Bronchial epithelial cell (primary cell): ENCODE data around the gene IL22. TPM values are rescaled to one million over a fixed set of nuclear protein-coding genes. Genes with fewer than 3 reads are reported as not detected.

Experiments used
- DNase-seq: peaks from one replicate; pipeline ENCODE4 v3.0.0-alpha.2; 2010; ENCODE audit warnings: low read depth
- FAIRE-seq: peaks from 2 replicates; lab custom pipeline; 2011; peaks lifted over from hg19 to GRCh38; lab: Jason Lieb, UNC
- H3K27me3 ChIP-seq: 2 replicates; pipeline ENCODE4 v1.5.1; 2011; ENCODE audit warnings: low read length; ENCODE audit not compliant: control insufficient read depth, insufficient read depth
- H3K36me3 ChIP-seq: 2 replicates; pipeline ENCODE4 v1.5.1; 2011; ENCODE audit warnings: low read length; ENCODE audit not compliant: control insufficient read depth, insufficient read depth
- H3K4me3 ChIP-seq: 2 replicates; pipeline ENCODE4 v1.5.1; 2011; ENCODE audit warnings: mild to moderate bottlenecking, low read depth, low read length, control low read depth
- CTCF ChIP-seq: IDR thresholded peaks from 2 replicates; pipeline ENCODE4 v1.5.1; 2011; ENCODE audit warnings: mild to moderate bottlenecking, moderate library complexity, low read length, control low read depth, inconsistent platforms; ENCODE audit not compliant: insufficient read depth, severe bottlenecking
- total RNA-seq: library from RNA; depleted of rRNA; stranded (reverse); fragments of >200 nt; gene quantifications from 2 replicates; pipeline ENCODE4 v1.2.1, GENCODE V29; 2014

IL22 gene
- total RNA-seq, 1 donor from 2014 or later, result not detected

DNA sequence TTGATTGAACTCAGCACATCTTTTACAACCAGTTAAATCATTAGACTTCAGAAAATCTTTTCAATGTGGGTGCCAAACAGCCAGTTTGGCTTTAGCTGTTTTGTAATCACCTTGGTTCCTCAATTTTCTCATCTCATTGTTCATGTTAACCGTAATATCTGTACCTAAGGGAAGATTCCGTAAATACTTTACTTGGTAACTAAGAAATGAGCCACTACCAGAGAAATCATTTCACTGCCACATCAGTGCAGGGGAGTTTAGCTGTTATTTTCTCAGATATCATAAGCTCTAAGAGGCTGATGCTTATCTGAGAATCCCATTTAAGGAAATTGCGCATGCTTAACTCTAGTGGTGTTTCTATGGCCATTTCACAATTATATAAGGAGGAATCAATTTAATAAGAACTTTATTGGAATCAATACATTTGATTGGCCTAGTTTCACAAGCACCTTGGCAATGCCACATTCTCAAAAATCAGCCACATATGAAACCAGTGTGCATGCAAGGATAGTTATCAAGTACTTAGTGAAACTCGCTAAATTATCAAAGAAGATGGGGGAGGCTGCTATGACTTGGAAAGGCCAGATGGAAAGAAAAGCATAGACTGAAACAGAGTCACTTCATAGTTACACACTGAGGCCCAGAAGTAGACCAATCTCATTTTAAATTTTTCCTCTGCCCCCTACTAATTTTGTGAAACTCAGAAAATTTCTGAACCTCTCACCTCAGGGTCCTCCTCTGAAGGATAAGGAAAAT is 28.1 kb upstream of the IL22 start:
- no peaks in the 10 kb centered on the region for H3K27me3 ChIP-seq
- no peak overlapping the region for H3K4me3 ChIP-seq
- FAIRE-seq, result no peak
- H3K36me3 ChIP-seq, result no peaks in the 10 kb centered on the region
- no peak for DNase-seq
- no peak for TF ChIP-seq CTCF

DNA sequence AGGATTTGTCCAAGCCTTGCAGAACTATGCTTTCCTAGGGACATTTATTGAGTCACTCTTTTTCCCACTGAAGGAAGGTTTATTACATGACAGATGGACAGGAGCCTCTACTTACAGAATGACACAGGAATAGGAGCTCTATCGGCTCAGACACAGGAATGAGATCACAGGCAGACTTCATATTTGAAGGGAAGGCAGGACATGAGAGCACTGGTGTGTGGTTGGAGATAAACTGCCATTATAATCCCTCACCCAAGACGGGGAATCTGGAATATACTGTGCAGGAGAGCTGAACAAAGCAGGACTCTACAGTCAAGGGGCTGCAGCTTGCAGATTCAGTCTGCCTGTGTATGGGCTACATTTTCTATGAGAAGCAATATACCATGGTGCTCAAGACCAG is 26.8 kb upstream of the IL22 start:
- H3K36me3 ChIP-seq, result no peaks in the 10 kb centered on the region
- H3K4me3 ChIP-seq, result no peak overlapping the region
- FAIRE-seq, result no peak
- DNase-seq, result no peak
- no peaks in the 10 kb centered on the region for H3K27me3 ChIP-seq
- no peak for TF ChIP-seq CTCF

GRCh38 chr12:68279227-68280054 is 26.0 kb upstream of the IL22 start:
- Histone ChIP-seq H3K27me3 (no peaks in the 10 kb centered on the region), H3K4me3 (no peak overlapping the region), H3K36me3 (no peaks in the 10 kb centered on the region)
- DNase-seq, result no peak
- TF ChIP-seq CTCF, result no peak
- FAIRE-seq, result no peak

DNA sequence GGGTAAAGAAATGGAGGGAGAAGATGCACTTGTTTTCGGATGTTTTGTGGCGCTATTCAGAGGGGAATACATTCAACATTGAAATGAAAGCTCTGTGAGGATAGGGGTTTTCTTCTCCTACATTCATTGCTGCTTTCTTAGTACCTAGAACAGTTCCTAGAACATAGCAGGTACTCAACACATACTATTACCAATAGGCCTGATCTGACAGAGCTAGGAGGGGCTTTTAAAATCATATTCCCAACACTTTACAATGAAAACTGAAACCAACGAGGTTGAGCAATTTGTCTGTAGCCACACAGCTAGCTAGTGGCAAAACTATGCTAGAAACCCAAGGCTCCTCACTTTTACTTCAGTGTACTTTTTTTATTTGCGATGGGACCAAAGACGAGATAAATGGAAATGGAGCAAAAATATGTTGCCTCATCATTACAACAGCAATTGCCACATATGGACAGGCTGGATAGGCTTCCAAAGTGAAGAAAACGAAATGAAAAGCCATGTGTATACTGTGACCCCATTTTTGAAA is 23.1 kb upstream of the IL22 start:
- no peak overlapping the region for H3K4me3 ChIP-seq
- H3K27me3 ChIP-seq, result no peaks in the 10 kb centered on the region
- no peak for TF ChIP-seq CTCF
- DNase-seq, result no peak
- H3K36me3 ChIP-seq, result no peaks in the 10 kb centered on the region
- FAIRE-seq, result no peak

GRCh38 chr12:68272732-68273131 is 19.3 kb upstream of the IL22 start:
- H3K36me3 ChIP-seq, result no peaks in the 10 kb centered on the region
- no peak for TF ChIP-seq CTCF
- H3K4me3 ChIP-seq, result no peak overlapping the region
- H3K27me3 ChIP-seq, result no peaks in the 10 kb centered on the region
- DNase-seq (no peak), FAIRE-seq (no peak)
